SU-DHL-6 (cell line): ENCODE measurements around the gene MRPS24.

Source experiments
- H2AFZ ChIP-seq: fragments of 200-600 bp; sonication (generic); 2 replicates; pipeline ENCODE4 v1.6.1; 2014; ENCODE audit warnings: low read depth, mild to moderate bottlenecking, moderate library complexity, mixed read lengths, antibody characterized with exemption, low read length; ENCODE audit not compliant: severe bottlenecking
- H3F3A ChIP-seq: fragments of 200-600 bp; shearing (Covaris generic); 2 replicates; pipeline ENCODE4 v1.6.0; 2016; ENCODE audit warnings: antibody characterized with exemption, mild to moderate bottlenecking; ENCODE audit not compliant: insufficient read depth
- H3K27ac ChIP-seq: fragments of 200-600 bp; sonication (generic); 2 replicates; pipeline ENCODE4 v1.5.1; 2016; ENCODE audit warnings: low read depth, mild to moderate bottlenecking, low read length, moderate library complexity, mixed read lengths
- H3K27me3 ChIP-seq: fragments of 200-600 bp; sonication (generic), shearing (Covaris generic); 2 replicates; pipeline ENCODE4 v1.6.0; 2014; ENCODE audit warnings: mild to moderate bottlenecking, low read length
- H3K36me3 ChIP-seq: fragments of 200-600 bp; sonication (generic); 2 replicates; pipeline ENCODE4 v1.6.1; 2014; ENCODE audit warnings: mild to moderate bottlenecking, low read length, mixed read lengths
- H3K4me2 ChIP-seq: fragments of 300-600, 200-600 bp; shearing (Covaris generic), sonication (generic); 2 replicates; pipeline ENCODE4 v1.6.0; 2014; ENCODE audit warnings: low read length, low read depth, mild to moderate bottlenecking; ENCODE audit not compliant: poor library complexity, severe bottlenecking
- H3K4me3 ChIP-seq: fragments of 200-600 bp; sonication (generic); 2 replicates; pipeline ENCODE4 v1.5.1; 2014; ENCODE audit warnings: antibody characterized with exemption, low read length, mild to moderate bottlenecking, mixed read lengths; ENCODE audit not compliant: insufficient read depth, poor library complexity, severe bottlenecking
- H3K79me2 ChIP-seq: fragments of 200-600 bp; sonication (generic); 2 replicates; pipeline ENCODE4 v1.6.1; 2014; ENCODE audit warnings: mild to moderate bottlenecking, low read length, moderate library complexity; ENCODE audit not compliant: insufficient read depth
- H3K9ac ChIP-seq: fragments of 200-600 bp; sonication (generic); 2 replicates; pipeline ENCODE4 v1.7.0; 2014; ENCODE audit warnings: mild to moderate bottlenecking, low read length
- H3K9me2 ChIP-seq: fragments of 200-600 bp; sonication (generic); replicated peaks from 2 replicates; pipeline ENCODE4 v1.6.1; 2014; ENCODE audit warnings: low read length; ENCODE audit not compliant: insufficient read depth
- H3K9me3 ChIP-seq: fragments of 200-600 bp; sonication (generic); 2 replicates; pipeline ENCODE4 v1.6.1; 2014; ENCODE audit warnings: low read length, mixed read lengths; ENCODE audit not compliant: insufficient read depth
- H4K20me1 ChIP-seq: fragments of 200-600 bp; sonication (generic); 2 replicates; pipeline ENCODE4 v1.6.1; 2014; ENCODE audit warnings: low read depth, mild to moderate bottlenecking, antibody characterized with exemption, low read length, moderate library complexity, mixed read lengths
- CTCF ChIP-seq: fragments of 200-600 bp; sonication (generic); IDR thresholded peaks from one replicate; pipeline ENCODE4 v1.5.1; 2017; ENCODE audit warnings: antibody characterized with exemption, mild to moderate bottlenecking, low read length, moderate library complexity; ENCODE audit not compliant: insufficient read depth, poor library complexity, severe bottlenecking
- EZH2phosphoT487 ChIP-seq: fragments of 200-600 bp; sonication (generic), shearing (Covaris generic); conservative IDR thresholded peaks from 2 replicates; pipeline ENCODE4 v1.6.1; 2018; ENCODE audit warnings: mild to moderate bottlenecking, antibody characterized with exemption, low read length, moderate library complexity, mixed read lengths

The MRPS24 gene

GRCh38 chr7:43891069-43891955 lies 22.0 kb upstream of the MRPS24 start:
- H3K4me2 ChIP-seq = no peak overlapping the region
- no peak overlapping the region for H3K4me3 ChIP-seq
- no peaks in the 10 kb centered on the region for H3K27me3 ChIP-seq
- no peak overlapping the region for H3K9ac ChIP-seq
- no peak for TF ChIP-seq EZH2phosphoT487
- no peak for TF ChIP-seq CTCF
- peaks cover 7% of the 10 kb centered on the region; the same call in 1 of the 2 replicates for H3K79me2 ChIP-seq
- H3K36me3 ChIP-seq = no peaks in the 10 kb centered on the region
- H3K27ac ChIP-seq = no peak overlapping the region
- H2AFZ ChIP-seq = no peak overlapping the region
- no peaks in the 10 kb centered on the region for H3K9me2 ChIP-seq
- no peaks in the 10 kb centered on the region for H3K9me3 ChIP-seq
- no peaks in the 10 kb centered on the region for H4K20me1 ChIP-seq
- 0 out of 2 replicates have a peak, but pooled peaks cover 4% of the 10 kb centered on the region for H3F3A ChIP-seq

- Histone ChIP-seq H3K4me2 (no peak overlapping the region), H2AFZ (no peak overlapping the region), H3K9me2 (no peaks in the 10 kb centered on the region), H3K27me3 (no peaks in the 10 kb centered on the region), H3K27ac (no peak overlapping the region), H3K9ac (no peak overlapping the region), H3F3A (0 out of 2 replicates have a peak, but pooled peaks cover 4% of the 10 kb centered on the region), H3K4me3 (no peak overlapping the region), H3K79me2 (peaks cover 7% of the 10 kb centered on the region; the same call in 1 of the 2 replicates), H3K9me3 (no peaks in the 10 kb centered on the region), H4K20me1 (no peaks in the 10 kb centered on the region), H3K36me3 (no peaks in the 10 kb centered on the region)
- no peak for TF ChIP-seq CTCF
- TF ChIP-seq EZH2phosphoT487 = no peak
Measured at GRCh38 chr7:43890468-43890867, 21.2 kb upstream of the MRPS24 start.

GRCh38 chr7:43888993-43889945 lies 20.0 kb upstream of the MRPS24 start:
- Histone ChIP-seq H3K4me2 (no peak overlapping the region), H3K4me3 (no peak overlapping the region), H3K9me3 (no peaks in the 10 kb centered on the region), H4K20me1 (no peaks in the 10 kb centered on the region), H3K27ac (no peak overlapping the region), H3K36me3 (no peaks in the 10 kb centered on the region), H3K9ac (no peak overlapping the region), H3K27me3 (no peaks in the 10 kb centered on the region), H3K79me2 (peaks cover 7% of the 10 kb centered on the region; the same call in 1 of the 2 replicates), H3K9me2 (no peaks in the 10 kb centered on the region), H2AFZ (no peak overlapping the region), H3F3A (0 out of 2 replicates have a peak, but pooled peaks cover 4% of the 10 kb centered on the region)
- TF ChIP-seq CTCF (no peak), EZH2phosphoT487 (no peak)
